ENCODE results near the gene B4GALT4. TPM values are rescaled to one million over a fixed set of nuclear protein-coding genes. Genes with fewer than 3 reads are reported as not detected.

The B4GALT4 gene
- total and polyA plus RNA-seq, 2 donors (not counting 3 experiments of a cell fraction or from before 2014, with no cell fraction given): 3.7 to 7.1 TPM

DNA sequence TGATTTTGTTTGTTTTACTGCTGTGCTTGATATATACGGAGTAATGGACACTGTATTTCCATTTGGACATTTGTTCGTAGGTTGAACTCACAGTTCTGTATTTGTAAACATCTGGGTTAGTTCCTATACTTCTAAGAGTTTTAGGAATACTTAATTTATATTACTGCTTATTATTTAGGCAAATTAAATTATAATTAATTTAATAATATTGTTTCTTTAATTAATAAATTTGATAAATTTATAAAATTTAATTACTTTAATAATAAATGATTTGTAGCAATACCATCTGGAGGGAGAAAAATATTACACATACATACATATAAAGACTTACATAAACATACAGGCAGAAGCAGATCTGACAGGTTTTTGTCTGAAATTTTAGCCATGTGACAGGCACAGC, 14.5 kb upstream of the B4GALT4 start:
- H4K20me1 ChIP-seq (replicated peaks; ENCODE audit: control insufficient read depth, extremely low read depth, insufficient read depth, low read length): no peaks in the 10 kb centered on the region
- dilution Hi-C loops (cut with MboI; ENCODE audit: extremely low pct_ligation_motif_present, low sequenced_read_pairs) (no loop called here), intact Hi-C loops (cut with micrococcal nuclease) (no loop called here)
- no peak overlapping the region for H3K4me3 ChIP-seq (replicated peaks in 1 of 3; ENCODE audit: insufficient read depth in 1 of 3, low read depth in 1 of 3, low read length in 3 of 3)
- FAIRE-seq (no peak), DNase-seq (ENCODE audit: low read depth, low spot score) (no peak)
- H3K4me1 ChIP-seq (ENCODE audit: control insufficient read depth, extremely low read depth, insufficient read depth, low read length): no peaks in the 10 kb centered on the region
- no peaks in the 10 kb centered on the region for H3K9me1 ChIP-seq (replicated peaks; ENCODE audit: control insufficient read depth, extremely low read depth, insufficient read depth, low read length)
- POLR2A ChIA-PET: no interaction called here
- no peak overlapping the region for H2AFZ ChIP-seq (ENCODE audit: low read depth, low read length)
- H3K27me3 ChIP-seq (ENCODE audit: control insufficient read depth in 2 of 2, insufficient read depth in 2 of 2, low read length in 2 of 2): peaks cover 5 to 7% of the 10 kb centered on the region in 2 experiments
- CTCF ChIA-PET: no interaction called here
- no peak overlapping the region for H3K27ac ChIP-seq (ENCODE audit: insufficient read depth, low read depth, low read length)
- TF ChIP-seq JUN (IDR thresholded peaks at IDR 0.05; ENCODE audit: borderline replicate concordance, insufficient read depth, insufficient read length, low read depth) (no peak), POLR2AphosphoS5 (IDR thresholded peaks at IDR 0.05; ENCODE audit: insufficient read depth, low read depth, low read length) (no peak), GATA2 (IDR thresholded peaks at IDR 0.05; ENCODE audit: insufficient read depth, insufficient read length, low read depth, low read length) (no peak)
- TF ChIP-seq, protein P1, sequence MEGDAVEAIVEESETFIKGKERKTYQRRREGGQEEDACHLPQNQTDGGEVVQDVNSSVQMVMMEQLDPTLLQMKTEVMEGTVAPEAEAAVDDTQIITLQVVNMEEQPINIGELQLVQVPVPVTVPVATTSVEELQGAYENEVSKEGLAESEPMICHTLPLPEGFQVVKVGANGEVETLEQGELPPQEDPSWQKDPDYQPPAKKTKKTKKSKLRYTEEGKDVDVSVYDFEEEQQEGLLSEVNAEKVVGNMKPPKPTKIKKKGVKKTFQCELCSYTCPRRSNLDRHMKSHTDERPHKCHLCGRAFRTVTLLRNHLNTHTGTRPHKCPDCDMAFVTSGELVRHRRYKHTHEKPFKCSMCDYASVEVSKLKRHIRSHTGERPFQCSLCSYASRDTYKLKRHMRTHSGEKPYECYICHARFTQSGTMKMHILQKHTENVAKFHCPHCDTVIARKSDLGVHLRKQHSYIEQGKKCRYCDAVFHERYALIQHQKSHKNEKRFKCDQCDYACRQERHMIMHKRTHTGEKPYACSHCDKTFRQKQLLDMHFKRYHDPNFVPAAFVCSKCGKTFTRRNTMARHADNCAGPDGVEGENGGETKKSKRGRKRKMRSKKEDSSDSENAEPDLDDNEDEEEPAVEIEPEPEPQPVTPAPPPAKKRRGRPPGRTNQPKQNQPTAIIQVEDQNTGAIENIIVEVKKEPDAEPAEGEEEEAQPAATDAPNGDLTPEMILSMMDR (IDR thresholded peaks at IDR 0.05; ENCODE audit: extremely low read depth in 1 of 2, insufficient read depth in 1 of 2, low read depth in 1 of 2, low read length in 2 of 2): no peak
- BruUV-seq (replicated peaks): no TSS peak
- no peaks in the 10 kb centered on the region for H3K9me3 ChIP-seq (replicated peaks; ENCODE audit: control insufficient read depth, insufficient read depth, low read length)
- H3K9ac ChIP-seq (replicated peaks; ENCODE audit: extremely low read depth, insufficient read depth, low read length): no peak overlapping the region
- H3K4me2 ChIP-seq (ENCODE audit: insufficient read depth, low read length): no peak overlapping the region
- H3K79me2 ChIP-seq (ENCODE audit: control insufficient read depth, insufficient read depth, low read length): no peaks in the 10 kb centered on the region
- no peaks in the 10 kb centered on the region for H3K36me3 ChIP-seq (ENCODE audit: control insufficient read depth in 2 of 2, extremely low read depth in 1 of 2, insufficient read depth in 2 of 2, low read length in 2 of 2)

DNA sequence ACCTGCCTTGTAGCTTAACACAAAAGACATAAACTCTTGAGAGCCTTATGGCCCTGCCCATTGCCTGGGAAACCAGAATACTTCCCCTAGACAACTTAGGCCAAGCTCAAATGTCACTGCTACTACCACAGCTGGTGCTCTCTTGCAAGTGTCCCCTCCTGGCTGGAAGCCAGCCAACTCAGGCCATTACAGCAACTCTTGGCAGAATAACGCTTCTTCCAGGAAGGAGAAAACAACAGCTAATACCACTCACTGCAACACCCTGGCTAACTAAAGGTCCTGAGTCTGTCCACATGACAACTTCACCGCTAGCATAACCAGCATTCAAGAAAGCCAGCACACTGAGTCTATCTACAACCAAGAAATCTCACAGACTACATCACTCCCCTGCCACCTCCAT, 5.1 kb upstream of the B4GALT4 start:
- no peaks in the 10 kb centered on the region for H3K79me2 ChIP-seq (ENCODE audit: control insufficient read depth, insufficient read depth, low read length)
- POLR2A ChIA-PET: no interaction called here
- no peak overlapping the region for H3K27ac ChIP-seq (ENCODE audit: insufficient read depth, low read depth, low read length)
- peaks cover 2% of the 10 kb centered on the region for H3K4me1 ChIP-seq (ENCODE audit: control insufficient read depth, extremely low read depth, insufficient read depth, low read length)
- no peaks in the 10 kb centered on the region for H3K27me3 ChIP-seq (ENCODE audit: control insufficient read depth in 2 of 2, insufficient read depth in 2 of 2, low read length in 2 of 2)
- FAIRE-seq (no peak), DNase-seq (ENCODE audit: low read depth, low spot score) (no peak)
- H3K4me3 ChIP-seq (replicated peaks in 1 of 3; ENCODE audit: insufficient read depth in 1 of 3, low read depth in 1 of 3, low read length in 3 of 3): no peak overlapping the region
- H2AFZ ChIP-seq (ENCODE audit: low read depth, low read length): no peak overlapping the region
- BruUV-seq (replicated peaks): no TSS peak
- no peaks in the 10 kb centered on the region for H3K9me1 ChIP-seq (replicated peaks; ENCODE audit: control insufficient read depth, extremely low read depth, insufficient read depth, low read length)
- dilution Hi-C loops (cut with MboI; ENCODE audit: extremely low pct_ligation_motif_present, low sequenced_read_pairs): no loop called here
- no peaks in the 10 kb centered on the region for H4K20me1 ChIP-seq (replicated peaks; ENCODE audit: control insufficient read depth, extremely low read depth, insufficient read depth, low read length)
- CTCF ChIA-PET: interaction anchor here (1.5 kb wide), 1 partner anchor 30 kb away, joined by 3 read pairs; no protein-coding TSS in a partner anchor
- no peaks in the 10 kb centered on the region for H3K36me3 ChIP-seq (ENCODE audit: control insufficient read depth in 2 of 2, extremely low read depth in 1 of 2, insufficient read depth in 2 of 2, low read length in 2 of 2)
- H3K4me2 ChIP-seq (ENCODE audit: insufficient read depth, low read length): no peak overlapping the region
- TF ChIP-seq JUN (IDR thresholded peaks at IDR 0.05; ENCODE audit: borderline replicate concordance, insufficient read depth, insufficient read length, low read depth): no peak
- no peak for TF ChIP-seq MYC (IDR thresholded peaks at IDR 0.05; ENCODE audit: low read depth, low read length)
- TF ChIP-seq, protein P2, sequence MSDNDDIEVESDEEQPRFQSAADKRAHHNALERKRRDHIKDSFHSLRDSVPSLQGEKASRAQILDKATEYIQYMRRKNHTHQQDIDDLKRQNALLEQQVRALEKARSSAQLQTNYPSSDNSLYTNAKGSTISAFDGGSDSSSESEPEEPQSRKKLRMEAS (IDR thresholded peaks at IDR 0.05; ENCODE audit: insufficient read depth, insufficient read length): no peak
- no peak for TF ChIP-seq GATA2 (IDR thresholded peaks at IDR 0.05; ENCODE audit: insufficient read depth, insufficient read length, low read depth, low read length)
- no peak for TF ChIP-seq POLR2AphosphoS5 (IDR thresholded peaks at IDR 0.05; ENCODE audit: insufficient read depth, low read depth, low read length)
- no peak for TF ChIP-seq EZH2 (IDR thresholded peaks at IDR 0.05; ENCODE audit: borderline replicate concordance, low read depth, low read length, severe bottlenecking)
- TF ChIP-seq, protein P1 (IDR thresholded peaks at IDR 0.05; ENCODE audit: extremely low read depth in 1 of 2, insufficient read depth in 1 of 2, low read depth in 1 of 2, low read length in 2 of 2): no peak
- TF ChIP-seq POLR2A (IDR thresholded peaks at IDR 0.05; ENCODE audit: low read depth, low read length): no peak
- no peak for TF ChIP-seq FOS (IDR thresholded peaks at IDR 0.05; ENCODE audit: borderline replicate concordance, insufficient read depth, low read length)
- intact Hi-C loops (cut with micrococcal nuclease): no loop called here
- no peak overlapping the region for H3K9ac ChIP-seq (replicated peaks; ENCODE audit: extremely low read depth, insufficient read depth, low read length)
- H3K9me3 ChIP-seq (replicated peaks; ENCODE audit: control insufficient read depth, insufficient read depth, low read length): no peaks in the 10 kb centered on the region
